Endothelial cell of umbilical vein (primary cell): ENCODE results near the gene IL3. TPM values are rescaled to one million over a fixed set of nuclear protein-coding genes. Genes with fewer than 3 reads are reported as not detected.

ENCODE experiments used
- BruUV-seq: library from RNA; stranded (reverse); fragments of 400-500 nt; replicated peaks from 2 replicates; lab custom pipeline; 2021; lab: Mats Ljungman, UMichigan
- CTCF ChIA-PET: fragments of 300-600, 350-600 bp; sonication (Branson Sonifier 250); formaldehyde crosslinking; loops from one replicate; lab custom pipeline; 2021; ENCODE audit warnings: antibody characterized with exemption, inconsistent platforms; lab: Charles Lee
- POLR2A ChIA-PET: fragments of 300-600, 350-600 bp; sonication (Branson Sonifier 250); formaldehyde crosslinking; loops from one replicate; lab custom pipeline; 2021; ENCODE audit warnings: antibody characterized with exemption, inconsistent platforms; lab: Charles Lee
- DNase-seq: peaks from one replicate; pipeline ENCODE4 v3.0.0-alpha.2; 2011; ENCODE audit warnings: low read depth, low spot score
- FAIRE-seq: peaks from 2 replicates; lab custom pipeline; 2011; peaks lifted over from hg19 to GRCh38; lab: Jason Lieb, UNC
- H2AFZ ChIP-seq: 2 replicates; pipeline ENCODE4 v1.6.0; 2012; ENCODE audit warnings: low read depth, low read length, control low read depth, inconsistent platforms
- H3K27ac ChIP-seq: 2 replicates; pipeline ENCODE4 v1.5.1; 2011; ENCODE audit warnings: low read depth, mild to moderate bottlenecking, control low read depth, low read length, moderate library complexity; ENCODE audit not compliant: insufficient read depth
- H3K27me3 ChIP-seq, 2 experiments: 2 replicates each; pipeline versions ENCODE4 v1.6.0 to v1.6.1; 2011; ENCODE audit warnings: low read length in 2 of 2, mixed read lengths in 1 of 2; ENCODE audit not compliant: control insufficient read depth in 2 of 2, insufficient read depth in 2 of 2
- H3K36me3 ChIP-seq, 2 experiments: 2 replicates in 1 of 2; 3 replicates in 1 of 2; pipeline ENCODE4 v1.5.1; 2011; ENCODE audit warnings: low read length in 2 of 2, mild to moderate bottlenecking in 1 of 2, moderate library complexity in 1 of 2; ENCODE audit not compliant: control insufficient read depth in 2 of 2, insufficient read depth in 2 of 2; ENCODE audit errors: extremely low read depth in 1 of 2
- H3K4me1 ChIP-seq: 3 replicates; pipeline ENCODE4 v1.5.1; 2011; ENCODE audit warnings: mild to moderate bottlenecking, low read length; ENCODE audit not compliant: control insufficient read depth, insufficient read depth; ENCODE audit errors: extremely low read depth
- H3K4me2 ChIP-seq: 2 replicates; pipeline ENCODE4 v1.6.1; 2011; ENCODE audit warnings: low read length, control low read depth, mixed read lengths; ENCODE audit not compliant: insufficient read depth
- H3K4me3 ChIP-seq, 3 experiments: fragments of 200-600 bp in 1 of 3; sonication (generic), shearing (Covaris generic) in 1 of 3; replicated peaks in 1 of 3; 2 replicates each; pipeline ENCODE4 v1.5.1; 2011 to 2016; ENCODE audit warnings: control low read depth in 3 of 3, low read length in 3 of 3, mild to moderate bottlenecking in 2 of 3, inconsistent platforms in 1 of 3, low read depth in 1 of 3, moderate library complexity in 1 of 3; ENCODE audit not compliant: insufficient read depth in 1 of 3
- H3K79me2 ChIP-seq: 2 replicates; pipeline ENCODE4 v1.6.0; 2012; ENCODE audit warnings: low read length, inconsistent platforms; ENCODE audit not compliant: control insufficient read depth, insufficient read depth
- H3K9ac ChIP-seq: replicated peaks from 2 replicates; pipeline ENCODE3; 2011; ENCODE audit warnings: low read length, control low read depth; ENCODE audit not compliant: insufficient read depth; ENCODE audit errors: extremely low read depth
- H3K9me1 ChIP-seq: replicated peaks from 3 replicates; pipeline ENCODE4 v1.6.0; 2011; ENCODE audit warnings: mild to moderate bottlenecking, low read length; ENCODE audit not compliant: control insufficient read depth, insufficient read depth; ENCODE audit errors: extremely low read depth
- H3K9me3 ChIP-seq: replicated peaks from 2 replicates; pipeline ENCODE4 v1.5.1; 2012; ENCODE audit warnings: low read length, inconsistent platforms; ENCODE audit not compliant: control insufficient read depth, insufficient read depth
- H4K20me1 ChIP-seq: replicated peaks from 2 replicates; pipeline ENCODE3; 2011; ENCODE audit warnings: mild to moderate bottlenecking, low read length; ENCODE audit not compliant: control insufficient read depth, insufficient read depth; ENCODE audit errors: extremely low read depth
- EZH2 ChIP-seq: IDR thresholded peaks from 2 replicates; pipeline ENCODE4 v1.6.1; 2012; ENCODE audit warnings: borderline replicate concordance, low read depth, mild to moderate bottlenecking, moderate library complexity, low read length, inconsistent platforms; ENCODE audit not compliant: severe bottlenecking
- FOS ChIP-seq: IDR thresholded peaks from 2 replicates; pipeline ENCODE4 v1.6.1; 2011; ENCODE audit warnings: mild to moderate bottlenecking, low read length, moderate library complexity, borderline replicate concordance; ENCODE audit not compliant: insufficient read depth
- GATA2 ChIP-seq: IDR thresholded peaks from 2 replicates; pipeline ENCODE4 v1.7.0; 2011; ENCODE audit warnings: low read depth, mild to moderate bottlenecking, moderate library complexity, mixed read lengths, low read length; ENCODE audit not compliant: insufficient read length, insufficient read depth
- JUN ChIP-seq: IDR thresholded peaks from 2 replicates; pipeline ENCODE4 v1.6.1; 2011; ENCODE audit warnings: borderline replicate concordance, low read depth; ENCODE audit not compliant: insufficient read length, insufficient read depth
- POLR2A ChIP-seq: IDR thresholded peaks from 2 replicates; pipeline ENCODE4 v1.6.1; 2012; ENCODE audit warnings: low read depth, mild to moderate bottlenecking, control low read depth, low read length
- POLR2AphosphoS5 ChIP-seq: IDR thresholded peaks from 2 replicates; pipeline ENCODE4 v1.6.1; 2012; ENCODE audit warnings: low read depth, mild to moderate bottlenecking, control low read depth, low read length, moderate library complexity; ENCODE audit not compliant: insufficient read depth
- dilution Hi-C: fragments of 300-500 bp; cut with MboI; formaldehyde crosslinking; loops from one replicate; pipeline ENCODE4 v1.15.0; 2019; ENCODE audit warnings: low sequenced_read_pairs; ENCODE audit not compliant: extremely low pct_ligation_motif_present
- intact Hi-C: fragments of 100-400 bp; cut with micrococcal nuclease; formaldehyde crosslinking; loops from one replicate; pipeline ENCODE4 v1.10.0; 2022
- polyA plus RNA-seq, 4 experiments: library from polyadenylated mRNA; depleted of rRNA in 3 of 4; stranded (reverse) in 3 of 4; unstranded in 1 of 4; fragments of >200 nt; gene quantifications; 2 replicates each; pipeline versions ENCODE4 v1.2.1 to v1.2.3, GENCODE V29; 2011 to 2012; ENCODE audit warnings: missing spikeins in 1 of 4
- total RNA-seq: library from RNA; stranded (reverse); gene quantifications from 2 replicates; pipeline ENCODE4 v1.2.3, GENCODE V29; 2021
- TF ChIP-seq, protein P1 (sequence below), 2 donors: IDR thresholded peaks; 1 replicate in 1 of 2; 2 replicates in 1 of 2; pipeline ENCODE4 v1.5.1; 2011; ENCODE audit warnings: low read length in 2 of 2, mild to moderate bottlenecking in 2 of 2, moderate library complexity in 2 of 2, control low read depth in 1 of 2, inconsistent platforms in 1 of 2, low read depth in 1 of 2; ENCODE audit not compliant: insufficient read depth in 1 of 2; ENCODE audit errors: extremely low read depth in 1 of 2
- TF ChIP-seq, protein P2 (sequence below): IDR thresholded peaks from 2 replicates; pipeline ENCODE4 v1.6.1; 2011; ENCODE audit not compliant: insufficient read depth, insufficient read length

Gene IL3
- total and polyA plus RNA-seq, 2 donors (not counting 3 experiments of a cell fraction or from before 2014, with no cell fraction given) = not detected

DNA sequence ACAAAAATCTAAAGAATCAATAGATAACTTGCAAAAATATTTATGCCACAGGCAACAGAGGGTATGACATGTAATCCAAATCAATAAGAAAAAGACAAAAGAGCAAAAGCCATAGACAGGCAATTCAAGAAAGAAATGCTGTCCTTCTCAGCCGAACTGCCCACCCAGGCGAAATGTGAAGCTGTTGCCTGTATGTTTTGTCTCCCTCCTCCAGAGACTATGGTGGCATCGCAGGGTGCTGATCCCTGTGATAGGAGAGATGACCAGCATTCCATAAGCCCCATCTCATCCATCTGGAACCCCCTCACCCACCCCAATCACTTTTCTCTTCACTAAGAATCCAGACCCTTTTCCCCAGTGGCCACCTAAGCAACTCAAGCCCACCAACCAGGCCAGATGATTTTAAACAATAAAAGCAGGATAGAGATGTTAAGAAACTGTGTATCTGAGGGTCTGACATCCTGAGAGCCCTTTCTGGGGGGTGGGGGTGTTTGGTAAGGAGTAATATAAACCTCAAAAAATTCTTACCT lies 43.7 kb upstream of the IL3 start:
- no peak overlapping the region for H3K9ac ChIP-seq
- H3K79me2 ChIP-seq = no peaks in the 10 kb centered on the region
- POLR2A ChIA-PET = no interaction called here
- H3K27ac ChIP-seq = no peak overlapping the region
- CTCF ChIA-PET = no interaction called here
- H3K4me2 ChIP-seq = no peak overlapping the region
- H4K20me1 ChIP-seq = no peaks in the 10 kb centered on the region
- H3K27me3 ChIP-seq = peaks cover 20 to 40% of the 10 kb centered on the region in 2 experiments
- DNase-seq = no peak
- no peak for FAIRE-seq
- no peaks in the 10 kb centered on the region for H3K4me1 ChIP-seq
- no peaks in the 10 kb centered on the region for H3K9me1 ChIP-seq
- H3K36me3 ChIP-seq = no peaks in the 10 kb centered on the region
- TF ChIP-seq EZH2 = no peak
- TF ChIP-seq POLR2AphosphoS5 = no peak
- TF ChIP-seq, protein P1, sequence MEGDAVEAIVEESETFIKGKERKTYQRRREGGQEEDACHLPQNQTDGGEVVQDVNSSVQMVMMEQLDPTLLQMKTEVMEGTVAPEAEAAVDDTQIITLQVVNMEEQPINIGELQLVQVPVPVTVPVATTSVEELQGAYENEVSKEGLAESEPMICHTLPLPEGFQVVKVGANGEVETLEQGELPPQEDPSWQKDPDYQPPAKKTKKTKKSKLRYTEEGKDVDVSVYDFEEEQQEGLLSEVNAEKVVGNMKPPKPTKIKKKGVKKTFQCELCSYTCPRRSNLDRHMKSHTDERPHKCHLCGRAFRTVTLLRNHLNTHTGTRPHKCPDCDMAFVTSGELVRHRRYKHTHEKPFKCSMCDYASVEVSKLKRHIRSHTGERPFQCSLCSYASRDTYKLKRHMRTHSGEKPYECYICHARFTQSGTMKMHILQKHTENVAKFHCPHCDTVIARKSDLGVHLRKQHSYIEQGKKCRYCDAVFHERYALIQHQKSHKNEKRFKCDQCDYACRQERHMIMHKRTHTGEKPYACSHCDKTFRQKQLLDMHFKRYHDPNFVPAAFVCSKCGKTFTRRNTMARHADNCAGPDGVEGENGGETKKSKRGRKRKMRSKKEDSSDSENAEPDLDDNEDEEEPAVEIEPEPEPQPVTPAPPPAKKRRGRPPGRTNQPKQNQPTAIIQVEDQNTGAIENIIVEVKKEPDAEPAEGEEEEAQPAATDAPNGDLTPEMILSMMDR (IDR thresholded peaks at IDR 0.05; ENCODE audit: extremely low read depth in 1 of 2, insufficient read depth in 1 of 2, low read depth in 1 of 2, low read length in 2 of 2) = no peak
- no peak for TF ChIP-seq GATA2
- TF ChIP-seq POLR2A = no peak
- no peak for TF ChIP-seq FOS
- no peak for TF ChIP-seq JUN
- TF ChIP-seq, protein P2, sequence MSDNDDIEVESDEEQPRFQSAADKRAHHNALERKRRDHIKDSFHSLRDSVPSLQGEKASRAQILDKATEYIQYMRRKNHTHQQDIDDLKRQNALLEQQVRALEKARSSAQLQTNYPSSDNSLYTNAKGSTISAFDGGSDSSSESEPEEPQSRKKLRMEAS = no peak
- H3K9me3 ChIP-seq = no peaks in the 10 kb centered on the region
- intact Hi-C loops = no loop called here
- no TSS peak for BruUV-seq
- H3K4me3 ChIP-seq = no peak overlapping the region
- dilution Hi-C loops = loop anchor here (25.0 kb wide), 1 partner anchor 429 kb away; no protein-coding TSS in a partner anchor
- no peak overlapping the region for H2AFZ ChIP-seq
